G401 (cell line): ENCODE data around the gene RUNX3. TPM values are rescaled to one million over a fixed set of nuclear protein-coding genes. Genes with fewer than 3 reads are reported as not detected.

ENCODE experiments used
- DNase-seq: peaks from one replicate; pipeline ENCODE4 v3.0.0-alpha.2; 2015; ENCODE audit warnings: low spot score
- in situ Hi-C: cut with HindIII; loops from 2 replicates; pipeline ENCODE4 v1.10.0; 2016; ENCODE audit warnings: low sequenced_read_pairs, mixed read lengths
- total RNA-seq: library from RNA; depleted of rRNA; stranded (reverse); fragments of >200 nt; shearing (Covaris generic); gene quantifications from 2 replicates; pipeline ENCODE4 v1.2.3, GENCODE V29; 2014

RUNX3 gene
- total RNA-seq, 1 experiment from 2014 or later, result 0.17 TPM

GRCh38 chr1:24964811-24965570 is 34.9 kb upstream of the RUNX3 start:
- in situ Hi-C loops, result no loop called here
- no peak for DNase-seq

GRCh38 chr1:24963943-24964693 is 34.0 kb upstream of the RUNX3 start:
- in situ Hi-C loops, result no loop called here
- no peak for DNase-seq

GRCh38 chr1:24963099-24963872 is 33.2 kb upstream of the RUNX3 start:
- DNase-seq, result no peak
- in situ Hi-C loops, result no loop called here

- in situ Hi-C loops, result no loop called here
- no peak for DNase-seq
Measured at GRCh38 chr1:24961961-24962861, 32.1 kb upstream of the RUNX3 start.

GRCh38 chr1:24961334-24961733 is 31.3 kb upstream of the RUNX3 start:
- in situ Hi-C loops, result no loop called here
- no peak for DNase-seq

GRCh38 chr1:24960071-24960801 is 30.2 kb upstream of the RUNX3 start:
- in situ Hi-C loops, result no loop called here
- DNase-seq, result no peak

GRCh38 chr1:24959623-24959975 is 29.5 kb upstream of the RUNX3 start:
- DNase-seq, result no peak
- in situ Hi-C loops, result no loop called here

- in situ Hi-C loops, result no loop called here
Measured at GRCh38 chr1:24958766-24959622, 28.9 kb upstream of the RUNX3 start.

GRCh38 chr1:24957808-24958752 is 28.0 kb upstream of the RUNX3 start:
- in situ Hi-C loops, result no loop called here
- DNase-seq, result no peak

More at GRCh38 chr1:24958766-24959622, 28.9 kb upstream of the RUNX3 start:
- no peak for DNase-seq

- in situ Hi-C loops, result no loop called here
- DNase-seq, result no peak
Measured at GRCh38 chr1:24957016-24957807, 27.1 kb upstream of the RUNX3 start.

GRCh38 chr1:24955779-24956365 is 25.8 kb upstream of the RUNX3 start:
- in situ Hi-C loops, result no loop called here
- DNase-seq, result no peak

- DNase-seq, result no peak
- in situ Hi-C loops, result no loop called here
Measured at GRCh38 chr1:24955161-24955560, 25.1 kb upstream of the RUNX3 start.

- in situ Hi-C loops, result no loop called here
- no peak for DNase-seq
Measured at GRCh38 chr1:24954631-24955030, 24.6 kb upstream of the RUNX3 start.

- no peak for DNase-seq
- in situ Hi-C loops, result no loop called here
Measured at GRCh38 chr1:24954022-24954421, 23.9 kb upstream of the RUNX3 start.

GRCh38 chr1:24952413-24952841 is 22.4 kb upstream of the RUNX3 start:
- in situ Hi-C loops, result no loop called here
- no peak for DNase-seq
